ENCODE measurements around the gene PKP4. TPM values are rescaled to one million over a fixed set of nuclear protein-coding genes. Genes with fewer than 3 reads are reported as not detected.

PKP4 gene
- total and polyA plus RNA-seq, 2 donors (not counting 1 experiment from before 2014, with no cell fraction given): 44.5 to 56.3 TPM

- TF ChIP-seq EZH2 (IDR thresholded peaks at IDR 0.05; ENCODE audit: low read length, missing control alignments): no peak
- TF ChIP-seq CTCF (conservative IDR thresholded peaks at IDR 0.05 in 1 of 2, IDR thresholded peaks at IDR 0.05 in 1 of 2; ENCODE audit: low read depth in 1 of 2, low read length in 2 of 2): no peak
- Histone ChIP-seq H3K36me3 (ENCODE audit: control insufficient read depth, insufficient read depth, low read length) (no peaks in the 10 kb centered on the region), H3K9me3 (ENCODE audit: control insufficient read depth, insufficient read depth, low read depth, low read length) (no peaks in the 10 kb centered on the region), H3K4me3 (replicated peaks in 1 of 4; ENCODE audit: control extremely low read depth in 1 of 4, insufficient read depth in 1 of 4, low read depth in 3 of 4, low read length in 4 of 4) (no peak overlapping the region), H3K4me2 (ENCODE audit: extremely low read depth, insufficient read depth, low read length) (no peak overlapping the region), H3K79me2 (ENCODE audit: control insufficient read depth, insufficient read depth, low read length) (peaks cover 34% of the 10 kb centered on the region), H3K9ac (ENCODE audit: insufficient read depth, low read length) (no peak overlapping the region), H3K4me1 (ENCODE audit: control insufficient read depth, extremely low read depth, insufficient read depth, low read length) (peaks cover 9% of the 10 kb centered on the region), H2AFZ (ENCODE audit: low read length) (no peak overlapping the region), H3K27me3 (ENCODE audit: control insufficient read depth, insufficient read depth, low read length) (no peaks in the 10 kb centered on the region), H3K27ac (ENCODE audit: insufficient read depth, low read length) (no peak overlapping the region), H4K20me1 (ENCODE audit: control insufficient read depth, extremely low read depth, insufficient read depth, low read length) (peaks cover 2% of the 10 kb centered on the region)
- DNase-seq (ENCODE audit: low read depth in 2 of 2): peak in 1 of 2 donors; percentile 48
Measured at GRCh38 chr2:158507679-158508078, 50.9 kb downstream of the PKP4 start.

- Histone ChIP-seq H3K4me3 (replicated peaks in 1 of 4; ENCODE audit: control extremely low read depth in 1 of 4, insufficient read depth in 1 of 4, low read depth in 3 of 4, low read length in 4 of 4) (no peak overlapping the region), H3K9me3 (ENCODE audit: control insufficient read depth, insufficient read depth, low read depth, low read length) (no peaks in the 10 kb centered on the region), H3K36me3 (ENCODE audit: control insufficient read depth, insufficient read depth, low read length) (no peaks in the 10 kb centered on the region), H2AFZ (ENCODE audit: low read length) (no peak overlapping the region), H3K4me2 (ENCODE audit: extremely low read depth, insufficient read depth, low read length) (peak overlapping the region; percentile 39), H3K27me3 (ENCODE audit: control insufficient read depth, insufficient read depth, low read length) (no peaks in the 10 kb centered on the region), H3K4me1 (ENCODE audit: control insufficient read depth, extremely low read depth, insufficient read depth, low read length) (peaks cover 6% of the 10 kb centered on the region), H3K79me2 (ENCODE audit: control insufficient read depth, insufficient read depth, low read length) (peaks cover 28% of the 10 kb centered on the region), H3K9ac (ENCODE audit: insufficient read depth, low read length) (no peak overlapping the region), H4K20me1 (ENCODE audit: control insufficient read depth, extremely low read depth, insufficient read depth, low read length) (peaks cover 2% of the 10 kb centered on the region), H3K27ac (ENCODE audit: insufficient read depth, low read length) (peak overlapping the region; percentile 28)
- no peak for TF ChIP-seq EZH2 (IDR thresholded peaks at IDR 0.05; ENCODE audit: low read length, missing control alignments)
- peak; percentile 47 to 71 for DNase-seq (ENCODE audit: low read depth in 2 of 2)
Measured at GRCh38 chr2:158509928-158510797, 53.4 kb downstream of the PKP4 start.

DNA sequence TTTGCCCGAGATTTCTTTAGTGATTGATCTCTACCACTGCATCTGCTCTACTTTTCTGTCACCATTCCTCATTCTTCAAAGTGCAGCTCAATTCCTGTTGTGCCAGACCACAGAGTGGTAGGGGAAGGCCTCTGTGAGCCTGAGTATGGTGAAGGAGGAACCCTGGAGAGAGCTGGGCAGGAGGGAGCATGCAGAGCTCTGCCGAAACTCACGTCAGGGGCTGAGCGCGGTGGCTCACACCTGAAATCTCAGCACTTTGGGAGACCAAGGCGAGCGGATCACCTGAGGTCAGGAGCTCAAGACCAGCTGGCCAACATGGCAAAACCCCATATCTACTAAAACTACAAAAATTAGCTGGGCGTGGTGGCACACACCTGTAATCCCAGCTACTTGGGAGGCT, 54.1 kb downstream of the PKP4 start:
- peaks cover 25% of the 10 kb centered on the region for H3K79me2 ChIP-seq (ENCODE audit: control insufficient read depth, insufficient read depth, low read length)
- H3K36me3 ChIP-seq (ENCODE audit: control insufficient read depth, insufficient read depth, low read length): no peaks in the 10 kb centered on the region

More for the DNA sequence above, 54.1 kb downstream of the PKP4 start:
- no peaks in the 10 kb centered on the region for H3K9me3 ChIP-seq (ENCODE audit: control insufficient read depth, insufficient read depth, low read depth, low read length)
- no peak for TF ChIP-seq CTCF (conservative IDR thresholded peaks at IDR 0.05 in 1 of 2, IDR thresholded peaks at IDR 0.05 in 1 of 2; ENCODE audit: low read depth in 1 of 2, low read length in 2 of 2)
- TF ChIP-seq EZH2 (IDR thresholded peaks at IDR 0.05; ENCODE audit: low read length, missing control alignments): no peak
- no peaks in the 10 kb centered on the region for H3K27me3 ChIP-seq (ENCODE audit: control insufficient read depth, insufficient read depth, low read length)
- H3K27ac ChIP-seq (ENCODE audit: insufficient read depth, low read length): peak overlapping the region; percentile 28
- peaks cover 2% of the 10 kb centered on the region for H4K20me1 ChIP-seq (ENCODE audit: control insufficient read depth, extremely low read depth, insufficient read depth, low read length)
- no peak overlapping the region for H3K4me3 ChIP-seq (replicated peaks in 1 of 4; ENCODE audit: control extremely low read depth in 1 of 4, insufficient read depth in 1 of 4, low read depth in 3 of 4, low read length in 4 of 4)
- no peak overlapping the region for H3K9ac ChIP-seq (ENCODE audit: insufficient read depth, low read length)
- peaks cover 6% of the 10 kb centered on the region for H3K4me1 ChIP-seq (ENCODE audit: control insufficient read depth, extremely low read depth, insufficient read depth, low read length)
- DNase-seq (ENCODE audit: low read depth in 2 of 2): no peak
- H2AFZ ChIP-seq (ENCODE audit: low read length): no peak overlapping the region
- peak overlapping the region; percentile 39 for H3K4me2 ChIP-seq (ENCODE audit: extremely low read depth, insufficient read depth, low read length)
